Measurements from ENCODE around the gene PCDHGC3. TPM values are rescaled to one million over a fixed set of nuclear protein-coding genes. Genes with fewer than 3 reads are reported as not detected.

Gene PCDHGC3
- total RNA-seq, 1 experiment from 2014 or later, result 29.1 TPM

- Mint-ChIP-seq H3K36me3 (peaks cover 15% of the 10 kb centered on the region), H3K9me3 (no peaks in the 10 kb centered on the region), H3K27ac (peak overlapping the region; percentile 62), H3K4me1 (peaks cover 35% of the 10 kb centered on the region), H3K27me3 (ENCODE audit: low read depth) (no peaks in the 10 kb centered on the region), H3K4me3 (no peak overlapping the region)
- POLR2A ChIA-PET, result interaction anchor here (0.6 to 1.4 kb wide), 2 partner anchors 13 to 181 kb away, joined by 3 to 5 read pairs; no protein-coding TSS in a partner anchor
- CTCF ChIA-PET, result interaction anchor here (0.6 to 10.5 kb wide), 33 partner anchors 11 to 352 kb away, joined by 3 to 131 read pairs (median 7); partner anchors contain the start of genes PCDHB12, PCDHB14, PCDHB15 and PCDHB16
- TF ChIP-seq TP53 (CRISPR knock-in tag; IDR thresholded peaks at IDR 0.05) (0 out of 2 replicates have a peak, but pooled peaks have one; percentile 49), ATF2 (CRISPR knock-in tag; IDR thresholded peaks at IDR 0.05; ENCODE audit: borderline replicate concordance, low read depth) (no peak)
- no peak for DNase-seq (ENCODE audit: low spot score)
- ATAC-seq, result no peak
Measured at GRCh38 chr5:141507387-141508091, 31.8 kb downstream of the PCDHGC3 start.

- DNase-seq (ENCODE audit: low spot score) (no peak), ATAC-seq (no peak)
- TF ChIP-seq ELF4 (CRISPR knock-in tag; IDR thresholded peaks at IDR 0.05; ENCODE audit: low read depth) (no peak), ZNF416 (CRISPR knock-in tag; IDR thresholded peaks at IDR 0.05) (no peak), ETV6 (CRISPR knock-in tag; IDR thresholded peaks at IDR 0.05) (no peak), USF1 (CRISPR knock-in tag; IDR thresholded peaks at IDR 0.05) (no peak), SOX15 (CRISPR knock-in tag; IDR thresholded peaks at IDR 0.05) (no peak), NR1H2 (CRISPR knock-in tag; IDR thresholded peaks at IDR 0.05) (no peak), ZNF317 (CRISPR knock-in tag; IDR thresholded peaks at IDR 0.05; ENCODE audit: borderline replicate concordance, low read depth) (no peak), SMAD3 (CRISPR knock-in tag; IDR thresholded peaks at IDR 0.05; ENCODE audit: borderline replicate concordance) (no peak), FOXP4 (CRISPR knock-in tag; IDR thresholded peaks at IDR 0.05) (no peak), ATF3 (CRISPR knock-in tag; conservative IDR thresholded peaks at IDR 0.05) (no peak), CREM (CRISPR knock-in tag; IDR thresholded peaks at IDR 0.05) (no peak), IRF1 (CRISPR knock-in tag; IDR thresholded peaks at IDR 0.05) (no peak), ZNF263 (CRISPR knock-in tag; IDR thresholded peaks at IDR 0.05; ENCODE audit: low read depth) (no peak), USF2 (CRISPR knock-in tag; IDR thresholded peaks at IDR 0.05) (no peak), CDX4 (CRISPR knock-in tag; IDR thresholded peaks at IDR 0.05; ENCODE audit: borderline replicate concordance) (no peak), ZBTB21 (CRISPR knock-in tag; IDR thresholded peaks at IDR 0.05; ENCODE audit: borderline replicate concordance) (no peak), ZNF532 (CRISPR knock-in tag; IDR thresholded peaks at IDR 0.05; ENCODE audit: borderline replicate concordance) (no peak), EMX1 (CRISPR knock-in tag; IDR thresholded peaks at IDR 0.05) (no peak), SMAD4 (CRISPR knock-in tag; IDR thresholded peaks at IDR 0.05) (no peak), NFYB (CRISPR knock-in tag; conservative IDR thresholded peaks at IDR 0.05; ENCODE audit: low read depth) (no peak)
- no peak overlapping the region; the same call in 1 of the 2 replicates for H3K27ac Mint-ChIP-seq
- no peaks in the 10 kb centered on the region for H3K9me3 Mint-ChIP-seq
- CTCF ChIA-PET, result interaction anchor here (0.6 to 10.5 kb wide), 32 partner anchors 12 to 353 kb away, joined by 3 to 131 read pairs (median 8); partner anchors contain the start of genes PCDHB12, PCDHB14, PCDHB15 and PCDHB16
- H3K27me3 Mint-ChIP-seq (ENCODE audit: low read depth), result no peaks in the 10 kb centered on the region
- peak overlapping the region; percentile 73 for H3K4me3 Mint-ChIP-seq
- peaks cover 15% of the 10 kb centered on the region for H3K36me3 Mint-ChIP-seq
- POLR2A ChIA-PET, result interaction anchor here (0.7 to 1.4 kb wide), 3 partner anchors 11 to 32 kb away, joined by 3 to 5 read pairs (median 5); partner anchors contain the start of gene PCDHGC3
- H3K4me1 Mint-ChIP-seq, result peaks cover 35% of the 10 kb centered on the region
Measured at GRCh38 chr5:141508440-141508797, 32.7 kb downstream of the PCDHGC3 start.

All from WTC11 (cell line).